Liver (tissue), 9 donors: ENCODE results near the gene VTCN1. TPM values are rescaled to one million over a fixed set of nuclear protein-coding genes. Genes with fewer than 3 reads are reported as not detected.

Source experiments
- DNase-seq: peaks from one replicate; pipeline ENCODE4 v3.0.0-alpha.2; 2017; ENCODE audit warnings: low spot score
- H3K27ac ChIP-seq, 2 donors: one replicate each; pipeline ENCODE4 v1.7.0; 2013; ENCODE audit warnings: inconsistent platforms in 2 of 2, low read length in 2 of 2, control low read depth in 1 of 2, low read depth in 1 of 2, mild to moderate bottlenecking in 1 of 2
- H3K27me3 ChIP-seq, 4 donors: one replicate each; pipeline versions ENCODE4 v1.6.1 to v1.7.0; 2013; ENCODE audit warnings: low read length in 3 of 4, inconsistent platforms in 1 of 4, mild to moderate bottlenecking in 1 of 4, moderate library complexity in 1 of 4; ENCODE audit not compliant: control insufficient read depth in 4 of 4, insufficient read depth in 4 of 4
- H3K36me3 ChIP-seq, 4 donors: one replicate each; pipeline versions ENCODE4 v1.6.1 to v1.7.0; 2013; ENCODE audit warnings: low read length in 3 of 4, mild to moderate bottlenecking in 3 of 4, low read depth in 1 of 4, moderate library complexity in 1 of 4; ENCODE audit not compliant: control insufficient read depth in 4 of 4, insufficient read depth in 3 of 4
- H3K4me1 ChIP-seq, 4 donors: one replicate each; pipeline versions ENCODE4 v1.6.1 to v1.7.0; 2013; ENCODE audit warnings: low read length in 3 of 4, mild to moderate bottlenecking in 3 of 4, moderate library complexity in 1 of 4; ENCODE audit not compliant: control insufficient read depth in 4 of 4, insufficient read depth in 4 of 4
- H3K4me3 ChIP-seq, 3 donors: one replicate each; pipeline versions ENCODE4 v1.6.1 to v1.7.0; 2013; ENCODE audit warnings: low read length in 3 of 3, control low read depth in 1 of 3, low read depth in 1 of 3, mild to moderate bottlenecking in 1 of 3
- H3K9ac ChIP-seq, 2 donors: one replicate each; pipeline ENCODE4 v1.7.0; 2013; ENCODE audit warnings: low read length in 2 of 2, mild to moderate bottlenecking in 2 of 2, moderate library complexity in 2 of 2, control low read depth in 1 of 2, low read depth in 1 of 2
- H3K9me3 ChIP-seq, 4 donors: one replicate each; pipeline versions ENCODE4 v1.6.1 to v1.7.0; 2013; ENCODE audit warnings: low read length in 3 of 4; ENCODE audit not compliant: control insufficient read depth in 4 of 4
- EGR1 ChIP-seq, 2 donors: IDR thresholded peaks; 2 replicates each; pipeline ENCODE4 v1.6.1; 2016 to 2018; ENCODE audit warnings: antibody characterized with exemption in 2 of 2, low read depth in 2 of 2
- FOXA1 ChIP-seq: IDR thresholded peaks from 2 replicates; pipeline ENCODE4 v1.6.1; 2016; ENCODE audit warnings: antibody characterized with exemption
- FOXA2 ChIP-seq: IDR thresholded peaks from 2 replicates; pipeline ENCODE4 v1.6.1; 2016; ENCODE audit warnings: antibody characterized with exemption
- GABPA ChIP-seq, 2 donors: IDR thresholded peaks in 1 of 2; conservative IDR thresholded peaks in 1 of 2; 2 replicates each; pipeline ENCODE4 v1.6.1; 2016; ENCODE audit warnings: antibody characterized with exemption in 2 of 2, mild to moderate bottlenecking in 1 of 2, moderate library complexity in 1 of 2
- HNF4G ChIP-seq: IDR thresholded peaks from 2 replicates; pipeline ENCODE4 v1.6.1; 2016; ENCODE audit warnings: antibody characterized with exemption
- MAX ChIP-seq: IDR thresholded peaks from 2 replicates; pipeline ENCODE4 v1.6.1; 2016; ENCODE audit warnings: antibody characterized with exemption
- NR2F2 ChIP-seq: IDR thresholded peaks from 2 replicates; pipeline ENCODE4 v1.6.1; 2016; ENCODE audit warnings: antibody characterized with exemption
- RXRA ChIP-seq, 2 donors: IDR thresholded peaks; 2 replicates each; pipeline ENCODE4 v1.6.1; 2017 to 2018; ENCODE audit warnings: antibody characterized with exemption in 2 of 2, mild to moderate bottlenecking in 1 of 2
- SP1 ChIP-seq: IDR thresholded peaks from 2 replicates; pipeline ENCODE4 v1.6.1; 2018; ENCODE audit warnings: antibody characterized with exemption, mild to moderate bottlenecking
- TAF1 ChIP-seq: conservative IDR thresholded peaks from 2 replicates; pipeline ENCODE4 v1.6.1; 2016; ENCODE audit warnings: antibody characterized with exemption, mild to moderate bottlenecking
- YY1 ChIP-seq: IDR thresholded peaks from 2 replicates; pipeline ENCODE4 v1.6.1; 2016; ENCODE audit warnings: antibody characterized with exemption, mild to moderate bottlenecking
- WGBS: extraction: QIAGEN DNeasy Blood & Tissue Kit; methylation state at CpG from one replicate; pipeline ENCODE4 v1.1.7; 2013; 5-methylcytosine and 5-hydroxymethylcytosine counted together
- polyA plus RNA-seq, 2 donors: library from polyadenylated mRNA; stranded (reverse) in 1 of 2; unstranded in 1 of 2; fragments of 200-250 nt in 1 of 2; fragments of >200 nt in 1 of 2; fragmentation: Nextera tagmentation in 1 of 2; extraction: Ambion mirVana in 1 of 2; gene quantifications; one replicate each; pipeline versions ENCODE4 v1.2.1 to v1.2.3, GENCODE V29; 2013 to 2015
- total RNA-seq, 2 donors: library from RNA; depleted of rRNA; stranded (reverse); fragments of >200 nt; gene quantifications; one replicate each; pipeline ENCODE4 v1.2.3, GENCODE V29; 2014
- TF ChIP-seq, protein P1 (sequence below): fragments of 150-350 bp; IDR thresholded peaks from 2 replicates; pipeline ENCODE4 v1.5.1; 2017; ENCODE audit warnings: improper control_type of control experiment, low read depth, low read length; ENCODE audit not compliant: missing input control
- TF ChIP-seq, protein P2 (sequence below): IDR thresholded peaks from 2 replicates; pipeline ENCODE4 v1.6.1; 2016; ENCODE audit warnings: antibody characterized with exemption
- TF ChIP-seq, protein P3 (sequence below): IDR thresholded peaks from 2 replicates; pipeline ENCODE4 v1.6.1; 2016; ENCODE audit warnings: antibody characterized with exemption
- donor health status: healthy.
- donor health status: healthy.
- donor health status: healthy.
- donor health status: healthy.
- donor health status: healthy.

The VTCN1 gene
- total and polyA plus RNA-seq, 4 donors, result 0.28 to 1.0 (median 0.45) TPM

GRCh38 chr1:117142200-117142599 is 68.5 kb downstream of the VTCN1 start (continued):
- no peak for TF ChIP-seq RXRA (IDR thresholded peaks at IDR 0.05)
- TF ChIP-seq YY1, result no peak
- no peak for TF ChIP-seq SP1

GRCh38 chr1:117138561-117138960 is 72.2 kb downstream of the VTCN1 start:
- Histone ChIP-seq H3K4me1 (no peaks in the 10 kb centered on the region), H3K4me3 (no peak overlapping the region), H3K36me3 (no peaks in the 10 kb centered on the region), H3K9me3 (no peaks in the 10 kb centered on the region), H3K27me3 (no peaks in the 10 kb centered on the region), H3K27ac (no peak overlapping the region), H3K9ac (no peak overlapping the region)
- TF ChIP-seq TAF1 (no peak), HNF4G (no peak), RXRA (IDR thresholded peaks at IDR 0.05) (no peak), FOXA2 (no peak), GABPA (IDR thresholded peaks at IDR 0.05 in 1 of 2, conservative IDR thresholded peaks at IDR 0.05 in 1 of 2) (no peak), SP1 (no peak)
- TF ChIP-seq, protein P1, sequence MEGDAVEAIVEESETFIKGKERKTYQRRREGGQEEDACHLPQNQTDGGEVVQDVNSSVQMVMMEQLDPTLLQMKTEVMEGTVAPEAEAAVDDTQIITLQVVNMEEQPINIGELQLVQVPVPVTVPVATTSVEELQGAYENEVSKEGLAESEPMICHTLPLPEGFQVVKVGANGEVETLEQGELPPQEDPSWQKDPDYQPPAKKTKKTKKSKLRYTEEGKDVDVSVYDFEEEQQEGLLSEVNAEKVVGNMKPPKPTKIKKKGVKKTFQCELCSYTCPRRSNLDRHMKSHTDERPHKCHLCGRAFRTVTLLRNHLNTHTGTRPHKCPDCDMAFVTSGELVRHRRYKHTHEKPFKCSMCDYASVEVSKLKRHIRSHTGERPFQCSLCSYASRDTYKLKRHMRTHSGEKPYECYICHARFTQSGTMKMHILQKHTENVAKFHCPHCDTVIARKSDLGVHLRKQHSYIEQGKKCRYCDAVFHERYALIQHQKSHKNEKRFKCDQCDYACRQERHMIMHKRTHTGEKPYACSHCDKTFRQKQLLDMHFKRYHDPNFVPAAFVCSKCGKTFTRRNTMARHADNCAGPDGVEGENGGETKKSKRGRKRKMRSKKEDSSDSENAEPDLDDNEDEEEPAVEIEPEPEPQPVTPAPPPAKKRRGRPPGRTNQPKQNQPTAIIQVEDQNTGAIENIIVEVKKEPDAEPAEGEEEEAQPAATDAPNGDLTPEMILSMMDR, result no peak
- TF ChIP-seq, protein P2, sequence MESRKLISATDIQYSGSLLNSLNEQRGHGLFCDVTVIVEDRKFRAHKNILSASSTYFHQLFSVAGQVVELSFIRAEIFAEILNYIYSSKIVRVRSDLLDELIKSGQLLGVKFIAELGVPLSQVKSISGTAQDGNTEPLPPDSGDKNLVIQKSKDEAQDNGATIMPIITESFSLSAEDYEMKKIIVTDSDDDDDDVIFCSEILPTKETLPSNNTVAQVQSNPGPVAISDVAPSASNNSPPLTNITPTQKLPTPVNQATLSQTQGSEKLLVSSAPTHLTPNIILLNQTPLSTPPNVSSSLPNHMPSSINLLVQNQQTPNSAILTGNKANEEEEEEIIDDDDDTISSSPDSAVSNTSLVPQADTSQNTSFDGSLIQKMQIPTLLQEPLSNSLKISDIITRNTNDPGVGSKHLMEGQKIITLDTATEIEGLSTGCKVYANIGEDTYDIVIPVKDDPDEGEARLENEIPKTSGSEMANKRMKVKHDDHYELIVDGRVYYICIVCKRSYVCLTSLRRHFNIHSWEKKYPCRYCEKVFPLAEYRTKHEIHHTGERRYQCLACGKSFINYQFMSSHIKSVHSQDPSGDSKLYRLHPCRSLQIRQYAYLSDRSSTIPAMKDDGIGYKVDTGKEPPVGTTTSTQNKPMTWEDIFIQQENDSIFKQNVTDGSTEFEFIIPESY, result no peak
- TF ChIP-seq, protein P3, sequence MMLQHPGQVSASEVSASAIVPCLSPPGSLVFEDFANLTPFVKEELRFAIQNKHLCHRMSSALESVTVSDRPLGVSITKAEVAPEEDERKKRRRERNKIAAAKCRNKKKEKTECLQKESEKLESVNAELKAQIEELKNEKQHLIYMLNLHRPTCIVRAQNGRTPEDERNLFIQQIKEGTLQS, result no peak
- DNase-seq, result no peak
- WGBS, result 96% methylated on average over 1 of the region's 1 CpG

GRCh38 chr1:117138106-117138505 is 72.6 kb downstream of the VTCN1 start:
- Histone ChIP-seq H3K4me3 (no peak overlapping the region), H3K9ac (no peak overlapping the region), H3K4me1 (no peaks in the 10 kb centered on the region), H3K27me3 (no peaks in the 10 kb centered on the region), H3K9me3 (no peaks in the 10 kb centered on the region), H3K27ac (no peak overlapping the region), H3K36me3 (no peaks in the 10 kb centered on the region)
- no peak for TF ChIP-seq TAF1
- WGBS, result 90% methylated on average over 3 of the region's 3 CpGs
- no peak for DNase-seq

DNA sequence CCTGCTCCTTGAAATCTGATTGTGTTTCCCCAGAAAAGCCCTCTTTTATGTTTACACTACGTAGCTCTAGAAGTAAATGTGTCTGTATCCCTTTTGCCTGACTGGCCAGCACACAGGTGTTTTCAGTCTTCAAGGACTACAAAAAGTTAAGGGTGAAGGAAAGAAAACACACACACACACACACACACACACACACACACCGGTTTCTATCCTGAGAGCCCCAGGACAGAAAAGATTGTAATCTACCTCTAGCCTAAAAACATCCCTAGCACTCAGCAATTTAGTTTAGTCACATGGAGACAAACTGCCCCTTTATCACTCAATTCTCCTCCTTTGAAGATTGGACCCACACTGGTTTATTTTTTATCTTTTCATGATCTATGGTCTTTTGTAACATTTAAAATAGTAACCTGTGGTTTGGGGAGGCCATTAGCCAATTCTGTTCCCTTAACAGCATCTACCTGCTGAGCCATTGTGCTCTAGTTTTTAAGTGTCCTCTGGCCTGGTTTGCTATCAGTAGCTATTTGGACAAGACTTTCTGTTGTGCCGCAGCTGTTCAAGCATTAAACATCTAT is 73.4 kb downstream of the VTCN1 start:
- Histone ChIP-seq H3K9me3 (no peaks in the 10 kb centered on the region), H3K4me1 (no peaks in the 10 kb centered on the region), H3K27me3 (no peaks in the 10 kb centered on the region), H3K4me3 (no peak overlapping the region), H3K9ac (no peak overlapping the region), H3K27ac (no peak overlapping the region), H3K36me3 (no peaks in the 10 kb centered on the region)
- 80% methylated on average over 3 of the region's 3 CpGs for WGBS
- TF ChIP-seq, protein P2, result no peak
- TF ChIP-seq FOXA1 (no peak), MAX (no peak), TAF1 (no peak), EGR1 (IDR thresholded peaks at IDR 0.05; ENCODE audit: low read depth in 2 of 2) (no peak), NR2F2 (no peak)
- DNase-seq, result no peak
